ENCODE measurements around the gene PTPRT.

GRCh38 chr20:42435230-42435629 lies 754.5 kb downstream of the PTPRT start:
- TF ChIP-seq, protein P1, sequence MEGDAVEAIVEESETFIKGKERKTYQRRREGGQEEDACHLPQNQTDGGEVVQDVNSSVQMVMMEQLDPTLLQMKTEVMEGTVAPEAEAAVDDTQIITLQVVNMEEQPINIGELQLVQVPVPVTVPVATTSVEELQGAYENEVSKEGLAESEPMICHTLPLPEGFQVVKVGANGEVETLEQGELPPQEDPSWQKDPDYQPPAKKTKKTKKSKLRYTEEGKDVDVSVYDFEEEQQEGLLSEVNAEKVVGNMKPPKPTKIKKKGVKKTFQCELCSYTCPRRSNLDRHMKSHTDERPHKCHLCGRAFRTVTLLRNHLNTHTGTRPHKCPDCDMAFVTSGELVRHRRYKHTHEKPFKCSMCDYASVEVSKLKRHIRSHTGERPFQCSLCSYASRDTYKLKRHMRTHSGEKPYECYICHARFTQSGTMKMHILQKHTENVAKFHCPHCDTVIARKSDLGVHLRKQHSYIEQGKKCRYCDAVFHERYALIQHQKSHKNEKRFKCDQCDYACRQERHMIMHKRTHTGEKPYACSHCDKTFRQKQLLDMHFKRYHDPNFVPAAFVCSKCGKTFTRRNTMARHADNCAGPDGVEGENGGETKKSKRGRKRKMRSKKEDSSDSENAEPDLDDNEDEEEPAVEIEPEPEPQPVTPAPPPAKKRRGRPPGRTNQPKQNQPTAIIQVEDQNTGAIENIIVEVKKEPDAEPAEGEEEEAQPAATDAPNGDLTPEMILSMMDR (conservative IDR thresholded peaks at IDR 0.05 in 1 of 2, IDR thresholded peaks at IDR 0.05 in 1 of 2; ENCODE audit: low read depth in 1 of 2, low read length in 2 of 2) = no peak
- TF ChIP-seq EZH2 (IDR thresholded peaks at IDR 0.05; ENCODE audit: low read length, missing control alignments) = no peak
